Liver (tissue), 9 donors: Measurements from ENCODE around the gene PPP2R3B. TPM values are rescaled to one million over a fixed set of nuclear protein-coding genes. Genes with fewer than 3 reads are reported as not detected.

Experiments used
- DNase-seq: peaks from one replicate; pipeline ENCODE4 v3.0.0-alpha.2; 2017; ENCODE audit warnings: low spot score
- H3K27ac ChIP-seq, 2 donors: one replicate each; pipeline ENCODE4 v1.7.0; 2013; ENCODE audit warnings: inconsistent platforms in 2 of 2, low read length in 2 of 2, control low read depth in 1 of 2, low read depth in 1 of 2, mild to moderate bottlenecking in 1 of 2
- H3K27me3 ChIP-seq, 4 donors: one replicate each; pipeline versions ENCODE4 v1.6.1 to v1.7.0; 2013; ENCODE audit warnings: low read length in 3 of 4, inconsistent platforms in 1 of 4, mild to moderate bottlenecking in 1 of 4, moderate library complexity in 1 of 4; ENCODE audit not compliant: control insufficient read depth in 4 of 4, insufficient read depth in 4 of 4
- H3K36me3 ChIP-seq, 4 donors: one replicate each; pipeline versions ENCODE4 v1.6.1 to v1.7.0; 2013; ENCODE audit warnings: low read length in 3 of 4, mild to moderate bottlenecking in 3 of 4, low read depth in 1 of 4, moderate library complexity in 1 of 4; ENCODE audit not compliant: control insufficient read depth in 4 of 4, insufficient read depth in 3 of 4
- H3K4me1 ChIP-seq, 4 donors: one replicate each; pipeline versions ENCODE4 v1.6.1 to v1.7.0; 2013; ENCODE audit warnings: low read length in 3 of 4, mild to moderate bottlenecking in 3 of 4, moderate library complexity in 1 of 4; ENCODE audit not compliant: control insufficient read depth in 4 of 4, insufficient read depth in 4 of 4
- H3K4me3 ChIP-seq, 3 donors: one replicate each; pipeline versions ENCODE4 v1.6.1 to v1.7.0; 2013; ENCODE audit warnings: low read length in 3 of 3, control low read depth in 1 of 3, low read depth in 1 of 3, mild to moderate bottlenecking in 1 of 3
- H3K9ac ChIP-seq, 2 donors: one replicate each; pipeline ENCODE4 v1.7.0; 2013; ENCODE audit warnings: low read length in 2 of 2, mild to moderate bottlenecking in 2 of 2, moderate library complexity in 2 of 2, control low read depth in 1 of 2, low read depth in 1 of 2
- H3K9me3 ChIP-seq, 4 donors: one replicate each; pipeline versions ENCODE4 v1.6.1 to v1.7.0; 2013; ENCODE audit warnings: low read length in 3 of 4; ENCODE audit not compliant: control insufficient read depth in 4 of 4
- EGR1 ChIP-seq, 2 donors: IDR thresholded peaks; 2 replicates each; pipeline ENCODE4 v1.6.1; 2016 to 2018; ENCODE audit warnings: antibody characterized with exemption in 2 of 2, low read depth in 2 of 2
- FOXA1 ChIP-seq: IDR thresholded peaks from 2 replicates; pipeline ENCODE4 v1.6.1; 2016; ENCODE audit warnings: antibody characterized with exemption
- FOXA2 ChIP-seq: IDR thresholded peaks from 2 replicates; pipeline ENCODE4 v1.6.1; 2016; ENCODE audit warnings: antibody characterized with exemption
- GABPA ChIP-seq, 2 donors: IDR thresholded peaks in 1 of 2; conservative IDR thresholded peaks in 1 of 2; 2 replicates each; pipeline ENCODE4 v1.6.1; 2016; ENCODE audit warnings: antibody characterized with exemption in 2 of 2, mild to moderate bottlenecking in 1 of 2, moderate library complexity in 1 of 2
- HNF4A ChIP-seq, 2 donors: conservative IDR thresholded peaks; 2 replicates each; pipeline ENCODE4 v1.6.1; 2016; ENCODE audit warnings: antibody characterized with exemption in 2 of 2, mild to moderate bottlenecking in 2 of 2
- JUND ChIP-seq, 2 donors: IDR thresholded peaks; 2 replicates each; pipeline ENCODE4 v1.6.1; 2016; ENCODE audit warnings: antibody characterized with exemption in 2 of 2
- NR2F2 ChIP-seq: IDR thresholded peaks from 2 replicates; pipeline ENCODE4 v1.6.1; 2016; ENCODE audit warnings: antibody characterized with exemption
- RAD21 ChIP-seq, 2 donors: IDR thresholded peaks; 2 replicates each; pipeline ENCODE4 v1.6.1; 2016; ENCODE audit warnings: antibody characterized with exemption in 2 of 2, mild to moderate bottlenecking in 2 of 2
- RXRA ChIP-seq, 2 donors: IDR thresholded peaks; 2 replicates each; pipeline ENCODE4 v1.6.1; 2017 to 2018; ENCODE audit warnings: antibody characterized with exemption in 2 of 2, mild to moderate bottlenecking in 1 of 2
- SP1 ChIP-seq: IDR thresholded peaks from 2 replicates; pipeline ENCODE4 v1.6.1; 2018; ENCODE audit warnings: antibody characterized with exemption, mild to moderate bottlenecking
- TAF1 ChIP-seq: conservative IDR thresholded peaks from 2 replicates; pipeline ENCODE4 v1.6.1; 2016; ENCODE audit warnings: antibody characterized with exemption, mild to moderate bottlenecking
- YY1 ChIP-seq: IDR thresholded peaks from 2 replicates; pipeline ENCODE4 v1.6.1; 2016; ENCODE audit warnings: antibody characterized with exemption, mild to moderate bottlenecking
- WGBS: extraction: QIAGEN DNeasy Blood & Tissue Kit; methylation state at CpG from one replicate; pipeline ENCODE4 v1.1.7; 2013; 5-methylcytosine and 5-hydroxymethylcytosine counted together
- polyA plus RNA-seq, 2 donors: library from polyadenylated mRNA; stranded (reverse) in 1 of 2; unstranded in 1 of 2; fragments of 200-250 nt in 1 of 2; fragments of >200 nt in 1 of 2; fragmentation: Nextera tagmentation in 1 of 2; extraction: Ambion mirVana in 1 of 2; gene quantifications; one replicate each; pipeline versions ENCODE4 v1.2.1 to v1.2.3, GENCODE V29; 2013 to 2015
- total RNA-seq, 2 donors: library from RNA; depleted of rRNA; stranded (reverse); fragments of >200 nt; gene quantifications; one replicate each; pipeline ENCODE4 v1.2.3, GENCODE V29; 2014
- TF ChIP-seq, protein P1 (sequence below): IDR thresholded peaks from 2 replicates; pipeline ENCODE4 v1.6.1; 2016; ENCODE audit warnings: antibody characterized with exemption, mild to moderate bottlenecking
- TF ChIP-seq, protein P2 (sequence below): IDR thresholded peaks from 2 replicates; pipeline ENCODE4 v1.6.1; 2016; ENCODE audit warnings: antibody characterized with exemption
- TF ChIP-seq, protein P3 (sequence below): fragments of 150-350 bp; IDR thresholded peaks from 2 replicates; pipeline ENCODE4 v1.5.1; 2017; ENCODE audit warnings: improper control_type of control experiment, low read depth, low read length; ENCODE audit not compliant: missing input control
- TF ChIP-seq, protein P4 (sequence below): IDR thresholded peaks from 2 replicates; pipeline ENCODE4 v1.6.1; 2016; ENCODE audit warnings: antibody characterized with exemption
- donor health status: healthy.
- donor health status: healthy.
- donor health status: healthy.
- donor health status: healthy.
- donor health status: healthy.

The PPP2R3B gene
- total and polyA plus RNA-seq, 4 donors = 1.2 to 8.2 (median 4.3) TPM

DNA sequence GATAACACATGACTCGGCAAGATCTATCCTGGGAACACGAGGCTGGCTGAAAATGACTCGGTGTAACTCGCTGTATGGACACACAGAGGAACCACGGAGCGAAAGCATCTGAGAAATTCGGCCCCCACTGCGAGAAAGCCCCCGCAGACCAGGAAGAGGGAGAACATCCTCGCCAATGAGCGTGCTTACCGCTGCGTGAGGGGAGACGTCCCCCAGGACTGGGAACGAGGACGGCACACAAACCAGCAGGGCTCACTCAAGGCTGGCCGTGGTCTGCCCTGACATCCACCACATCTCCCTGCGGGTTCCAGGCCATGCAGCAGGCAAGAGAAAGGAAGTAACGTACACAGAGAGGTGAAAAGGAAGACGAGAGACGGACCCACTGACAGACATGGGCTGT is 50.5 kb downstream of the PPP2R3B start:
- peaks cover 0 to 7% (median 2%) of the 10 kb centered on the region in 4 donors for H3K36me3 ChIP-seq
- WGBS = 95% methylated on average over 21 of the region's 21 CpGs
- DNase-seq = no peak

DNA sequence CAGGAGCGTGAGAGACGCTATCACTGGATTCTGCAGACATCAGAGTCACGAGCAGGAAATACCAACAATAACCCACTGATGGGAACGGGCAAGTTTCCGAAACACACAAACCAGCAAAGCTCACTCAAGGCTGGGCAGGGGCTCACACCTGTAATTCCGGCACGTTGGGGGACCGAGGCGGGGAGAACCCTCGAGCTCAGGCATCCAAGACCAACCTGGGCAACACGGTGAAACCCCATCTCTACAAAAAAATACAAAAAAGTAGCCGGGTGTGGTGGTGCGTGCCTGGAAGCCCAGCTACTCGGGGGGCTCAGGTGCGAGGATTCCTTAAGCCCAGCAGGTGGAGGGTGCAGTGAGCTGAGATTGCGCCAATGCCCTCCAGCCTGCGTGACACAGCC is 51.0 kb downstream of the PPP2R3B start:
- WGBS = 96% methylated on average over 17 of the region's 17 CpGs

More for the DNA sequence above, 50.5 kb downstream of the PPP2R3B start:
- TF ChIP-seq TAF1 (no peak), HNF4A (conservative IDR thresholded peaks at IDR 0.05) (no peak), GABPA (IDR thresholded peaks at IDR 0.05 in 1 of 2, conservative IDR thresholded peaks at IDR 0.05 in 1 of 2) (no peak), SP1 (no peak), NR2F2 (no peak), YY1 (no peak)
- TF ChIP-seq, protein P1, sequence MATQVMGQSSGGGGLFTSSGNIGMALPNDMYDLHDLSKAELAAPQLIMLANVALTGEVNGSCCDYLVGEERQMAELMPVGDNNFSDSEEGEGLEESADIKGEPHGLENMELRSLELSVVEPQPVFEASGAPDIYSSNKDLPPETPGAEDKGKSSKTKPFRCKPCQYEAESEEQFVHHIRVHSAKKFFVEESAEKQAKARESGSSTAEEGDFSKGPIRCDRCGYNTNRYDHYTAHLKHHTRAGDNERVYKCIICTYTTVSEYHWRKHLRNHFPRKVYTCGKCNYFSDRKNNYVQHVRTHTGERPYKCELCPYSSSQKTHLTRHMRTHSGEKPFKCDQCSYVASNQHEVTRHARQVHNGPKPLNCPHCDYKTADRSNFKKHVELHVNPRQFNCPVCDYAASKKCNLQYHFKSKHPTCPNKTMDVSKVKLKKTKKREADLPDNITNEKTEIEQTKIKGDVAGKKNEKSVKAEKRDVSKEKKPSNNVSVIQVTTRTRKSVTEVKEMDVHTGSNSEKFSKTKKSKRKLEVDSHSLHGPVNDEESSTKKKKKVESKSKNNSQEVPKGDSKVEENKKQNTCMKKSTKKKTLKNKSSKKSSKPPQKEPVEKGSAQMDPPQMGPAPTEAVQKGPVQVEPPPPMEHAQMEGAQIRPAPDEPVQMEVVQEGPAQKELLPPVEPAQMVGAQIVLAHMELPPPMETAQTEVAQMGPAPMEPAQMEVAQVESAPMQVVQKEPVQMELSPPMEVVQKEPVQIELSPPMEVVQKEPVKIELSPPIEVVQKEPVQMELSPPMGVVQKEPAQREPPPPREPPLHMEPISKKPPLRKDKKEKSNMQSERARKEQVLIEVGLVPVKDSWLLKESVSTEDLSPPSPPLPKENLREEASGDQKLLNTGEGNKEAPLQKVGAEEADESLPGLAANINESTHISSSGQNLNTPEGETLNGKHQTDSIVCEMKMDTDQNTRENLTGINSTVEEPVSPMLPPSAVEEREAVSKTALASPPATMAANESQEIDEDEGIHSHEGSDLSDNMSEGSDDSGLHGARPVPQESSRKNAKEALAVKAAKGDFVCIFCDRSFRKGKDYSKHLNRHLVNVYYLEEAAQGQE = no peak
- TF ChIP-seq, protein P2, sequence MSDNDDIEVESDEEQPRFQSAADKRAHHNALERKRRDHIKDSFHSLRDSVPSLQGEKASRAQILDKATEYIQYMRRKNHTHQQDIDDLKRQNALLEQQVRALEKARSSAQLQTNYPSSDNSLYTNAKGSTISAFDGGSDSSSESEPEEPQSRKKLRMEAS = no peak
- TF ChIP-seq, protein P3, sequence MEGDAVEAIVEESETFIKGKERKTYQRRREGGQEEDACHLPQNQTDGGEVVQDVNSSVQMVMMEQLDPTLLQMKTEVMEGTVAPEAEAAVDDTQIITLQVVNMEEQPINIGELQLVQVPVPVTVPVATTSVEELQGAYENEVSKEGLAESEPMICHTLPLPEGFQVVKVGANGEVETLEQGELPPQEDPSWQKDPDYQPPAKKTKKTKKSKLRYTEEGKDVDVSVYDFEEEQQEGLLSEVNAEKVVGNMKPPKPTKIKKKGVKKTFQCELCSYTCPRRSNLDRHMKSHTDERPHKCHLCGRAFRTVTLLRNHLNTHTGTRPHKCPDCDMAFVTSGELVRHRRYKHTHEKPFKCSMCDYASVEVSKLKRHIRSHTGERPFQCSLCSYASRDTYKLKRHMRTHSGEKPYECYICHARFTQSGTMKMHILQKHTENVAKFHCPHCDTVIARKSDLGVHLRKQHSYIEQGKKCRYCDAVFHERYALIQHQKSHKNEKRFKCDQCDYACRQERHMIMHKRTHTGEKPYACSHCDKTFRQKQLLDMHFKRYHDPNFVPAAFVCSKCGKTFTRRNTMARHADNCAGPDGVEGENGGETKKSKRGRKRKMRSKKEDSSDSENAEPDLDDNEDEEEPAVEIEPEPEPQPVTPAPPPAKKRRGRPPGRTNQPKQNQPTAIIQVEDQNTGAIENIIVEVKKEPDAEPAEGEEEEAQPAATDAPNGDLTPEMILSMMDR = no peak
- TF ChIP-seq, protein P4, sequence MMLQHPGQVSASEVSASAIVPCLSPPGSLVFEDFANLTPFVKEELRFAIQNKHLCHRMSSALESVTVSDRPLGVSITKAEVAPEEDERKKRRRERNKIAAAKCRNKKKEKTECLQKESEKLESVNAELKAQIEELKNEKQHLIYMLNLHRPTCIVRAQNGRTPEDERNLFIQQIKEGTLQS = no peak
- Histone ChIP-seq H3K9ac (no peak overlapping the region), H3K4me1 (peaks cover 0 to 2% (median under 1%) of the 10 kb centered on the region in 4 donors), H3K27ac (no peak overlapping the region), H3K9me3 (no peaks in the 10 kb centered on the region), H3K4me3 (no peak overlapping the region), H3K27me3 (no peaks in the 10 kb centered on the region)

More for the DNA sequence above, 51.0 kb downstream of the PPP2R3B start:
- Histone ChIP-seq H3K9me3 (no peaks in the 10 kb centered on the region), H3K27me3 (no peaks in the 10 kb centered on the region), H3K9ac (no peak overlapping the region), H3K4me1 (peaks cover 0 to 6% (median 2%) of the 10 kb centered on the region in 4 donors), H3K27ac (no peak overlapping the region), H3K36me3 (peaks cover 0 to 7% (median 2%) of the 10 kb centered on the region in 4 donors), H3K4me3 (no peak overlapping the region)
- no peak for TF ChIP-seq GABPA (IDR thresholded peaks at IDR 0.05 in 1 of 2, conservative IDR thresholded peaks at IDR 0.05 in 1 of 2)
- no peak for TF ChIP-seq EGR1 (IDR thresholded peaks at IDR 0.05; ENCODE audit: low read depth in 2 of 2)
- TF ChIP-seq YY1 = no peak
- TF ChIP-seq FOXA1 = no peak
- no peak for TF ChIP-seq RXRA (IDR thresholded peaks at IDR 0.05)
- no peak for TF ChIP-seq RAD21 (IDR thresholded peaks at IDR 0.05)
- no peak for TF ChIP-seq JUND (IDR thresholded peaks at IDR 0.05)
- TF ChIP-seq, protein P1 = no peak
- TF ChIP-seq FOXA2 = no peak
- TF ChIP-seq, protein P2 = no peak
- TF ChIP-seq HNF4A (conservative IDR thresholded peaks at IDR 0.05) = no peak
- no peak for TF ChIP-seq TAF1
- no peak for DNase-seq
